AG04449 (cell line): Measurements from ENCODE around the gene MRPL39.

ENCODE experiments used
- CTCF ChIA-PET: fragments of 350-600 bp; formaldehyde crosslinking; extraction: SDS; loops from one replicate; lab custom pipeline; 2021; ENCODE audit warnings: antibody characterized with exemption; lab: Yijun Ruan, JAX
- POLR2A ChIA-PET: fragments of 400-600, 350-600 bp; formaldehyde crosslinking; extraction: SDS; loops from one replicate; lab custom pipeline; 2020; ENCODE audit warnings: antibody characterized with exemption, inconsistent platforms; lab: Yijun Ruan, JAX
- DNase-seq: peaks from one replicate; pipeline ENCODE4 v3.0.0-alpha.2; 2010; ENCODE audit warnings: low read depth, low spot score
- H3K4me3 ChIP-seq: 2 replicates; pipeline ENCODE4 v1.5.1; 2011; ENCODE audit warnings: low read depth, mild to moderate bottlenecking, control low read depth, low read length
- TF ChIP-seq, protein P1 (sequence below): IDR thresholded peaks from one replicate; pipeline ENCODE4 v1.5.1; 2011; ENCODE audit warnings: mild to moderate bottlenecking, moderate library complexity, low read length, control low read depth, inconsistent platforms; ENCODE audit not compliant: insufficient read depth; ENCODE audit errors: missing control alignments

The MRPL39 gene

DNA sequence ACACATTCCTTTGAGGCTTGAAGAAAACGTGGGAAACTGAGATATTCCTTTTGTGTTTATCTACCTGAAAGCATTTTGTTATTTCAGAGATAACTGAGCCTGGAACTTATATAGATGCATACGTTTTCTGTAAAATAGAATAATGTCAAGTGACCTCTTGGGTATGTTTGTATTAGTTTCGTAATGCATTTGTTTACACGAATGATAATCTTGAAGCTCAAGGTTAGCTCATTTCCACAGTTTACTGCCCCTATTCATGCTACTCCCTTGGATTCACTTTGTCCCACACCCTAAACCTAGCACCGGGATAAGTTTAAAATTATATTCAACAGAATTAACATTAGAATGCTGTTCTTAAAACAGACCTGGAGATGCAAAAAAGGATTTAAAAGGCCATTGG is 54.4 kb downstream of the MRPL39 start:
- no peak overlapping the region for H3K4me3 ChIP-seq
- no peak for DNase-seq
- TF ChIP-seq, protein P1, sequence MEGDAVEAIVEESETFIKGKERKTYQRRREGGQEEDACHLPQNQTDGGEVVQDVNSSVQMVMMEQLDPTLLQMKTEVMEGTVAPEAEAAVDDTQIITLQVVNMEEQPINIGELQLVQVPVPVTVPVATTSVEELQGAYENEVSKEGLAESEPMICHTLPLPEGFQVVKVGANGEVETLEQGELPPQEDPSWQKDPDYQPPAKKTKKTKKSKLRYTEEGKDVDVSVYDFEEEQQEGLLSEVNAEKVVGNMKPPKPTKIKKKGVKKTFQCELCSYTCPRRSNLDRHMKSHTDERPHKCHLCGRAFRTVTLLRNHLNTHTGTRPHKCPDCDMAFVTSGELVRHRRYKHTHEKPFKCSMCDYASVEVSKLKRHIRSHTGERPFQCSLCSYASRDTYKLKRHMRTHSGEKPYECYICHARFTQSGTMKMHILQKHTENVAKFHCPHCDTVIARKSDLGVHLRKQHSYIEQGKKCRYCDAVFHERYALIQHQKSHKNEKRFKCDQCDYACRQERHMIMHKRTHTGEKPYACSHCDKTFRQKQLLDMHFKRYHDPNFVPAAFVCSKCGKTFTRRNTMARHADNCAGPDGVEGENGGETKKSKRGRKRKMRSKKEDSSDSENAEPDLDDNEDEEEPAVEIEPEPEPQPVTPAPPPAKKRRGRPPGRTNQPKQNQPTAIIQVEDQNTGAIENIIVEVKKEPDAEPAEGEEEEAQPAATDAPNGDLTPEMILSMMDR: no peak
- CTCF ChIA-PET: interaction anchor here (1.5 kb wide), 1 partner anchor 55 kb away, joined by 3 read pairs; no protein-coding TSS in a partner anchor
- POLR2A ChIA-PET: no interaction called here

DNA sequence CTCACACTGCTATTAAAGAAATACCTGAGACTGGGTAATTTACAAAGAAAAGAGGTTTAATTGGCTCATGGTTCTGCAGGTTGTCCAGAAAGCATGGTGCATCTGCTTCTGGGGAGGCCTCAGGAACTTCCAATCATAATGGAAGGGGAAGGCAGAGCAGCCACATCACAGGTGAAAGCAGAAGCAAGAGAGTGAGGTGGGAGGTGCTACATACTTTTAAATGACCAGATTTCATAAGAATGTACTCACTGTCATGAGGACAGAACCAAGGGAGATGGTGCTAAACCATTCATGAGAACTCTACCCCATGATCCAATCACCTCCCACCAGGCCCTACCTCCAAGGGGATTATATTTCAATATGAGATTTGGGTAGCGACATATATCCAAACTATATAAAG is 55.7 kb downstream of the MRPL39 start:
- CTCF ChIA-PET: no interaction called here

DNA sequence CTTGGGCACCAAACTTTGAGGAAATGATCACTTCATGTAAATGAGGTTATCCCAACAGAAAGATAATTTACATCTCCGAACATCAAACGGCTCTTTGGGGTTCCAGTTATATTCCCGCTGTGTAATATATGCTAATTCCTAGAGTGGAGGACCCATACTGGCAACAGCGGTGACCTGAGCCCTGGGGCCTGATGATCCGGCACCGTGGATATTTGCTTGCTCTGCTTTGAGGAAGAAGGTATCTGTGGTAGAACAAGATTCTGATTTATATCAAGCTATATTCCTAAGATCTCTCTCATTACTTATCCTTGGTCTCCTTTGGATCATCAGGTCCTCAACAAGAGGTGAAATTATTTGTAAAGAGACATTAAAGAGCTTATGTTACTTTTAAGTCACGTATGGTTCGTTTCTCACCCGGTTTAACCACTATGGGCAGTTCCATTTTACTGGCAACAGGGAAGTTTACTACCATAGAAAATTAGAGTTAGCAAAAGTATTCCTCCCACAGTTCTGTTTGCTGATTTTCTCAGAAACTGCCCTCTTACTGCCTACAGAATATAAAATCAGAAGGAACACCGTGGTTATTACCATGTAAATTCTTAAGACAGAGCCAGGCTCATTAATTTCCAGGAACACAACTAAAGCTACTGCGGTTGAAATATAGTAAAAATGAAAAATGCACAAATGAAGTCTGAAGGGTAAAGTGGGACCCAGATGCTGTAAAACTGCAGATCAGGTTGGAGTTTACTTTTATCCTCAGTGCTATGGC is 56.7 kb downstream of the MRPL39 start:
- ChIA-PET CTCF (interaction anchor here (1.0 kb wide), 2 partner anchors 11 to 43 kb away, joined by 3 to 4 read pairs; no protein-coding TSS in a partner anchor), POLR2A (no interaction called here)
- H3K4me3 ChIP-seq: no peak overlapping the region
- TF ChIP-seq, protein P1: no peak
- no peak for DNase-seq

More for the DNA sequence above, 55.7 kb downstream of the MRPL39 start:
- POLR2A ChIA-PET: no interaction called here
- TF ChIP-seq, protein P1: no peak
- no peak overlapping the region for H3K4me3 ChIP-seq
- DNase-seq: no peak

DNA sequence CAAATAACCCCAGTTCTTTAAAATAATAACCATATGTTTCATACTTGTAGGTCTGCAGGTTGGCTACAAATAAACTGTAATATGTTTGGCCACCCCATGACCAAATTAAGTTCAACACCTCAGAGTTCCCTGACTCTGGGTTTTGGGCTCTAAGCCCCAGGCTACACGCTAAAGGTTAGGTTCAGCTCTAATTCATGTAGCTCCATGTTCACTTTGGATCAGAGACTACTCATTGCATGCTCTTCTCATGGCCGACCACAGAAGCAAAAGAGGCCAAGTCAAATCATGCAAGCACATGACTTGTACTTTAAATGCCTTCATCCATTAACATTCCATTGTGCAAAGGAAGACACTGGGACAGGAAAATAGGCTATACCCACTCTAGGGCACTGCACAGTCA is 66.2 kb downstream of the MRPL39 start:
- CTCF ChIA-PET: interaction anchor here (1.1 kb wide), 1 partner anchor 67 kb away, joined by 4 read pairs; no protein-coding TSS in a partner anchor
- no peak for DNase-seq
- H3K4me3 ChIP-seq: no peak overlapping the region
- TF ChIP-seq, protein P1: no peak
- POLR2A ChIA-PET: no interaction called here

DNA sequence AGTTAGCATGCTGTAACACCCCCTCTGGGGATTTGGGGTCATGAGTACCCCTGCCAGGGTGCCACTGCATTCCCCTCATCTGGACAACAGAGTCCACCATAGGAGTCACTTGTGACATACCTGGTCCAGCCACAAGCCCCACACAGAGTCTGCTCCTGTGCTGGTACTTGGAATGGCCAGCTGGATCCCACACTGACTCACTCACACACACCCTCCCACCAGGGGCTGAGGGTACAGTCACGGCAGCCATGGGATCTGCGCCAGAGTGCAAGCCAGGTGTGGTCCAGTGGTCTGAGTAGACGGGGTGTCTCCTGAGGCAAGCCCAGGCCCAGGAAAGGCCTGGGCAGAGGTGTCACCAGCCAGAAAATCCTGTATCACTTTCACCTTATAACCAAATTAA is 67.7 kb downstream of the MRPL39 start:
- POLR2A ChIA-PET: no interaction called here
- no peak overlapping the region for H3K4me3 ChIP-seq
- CTCF ChIA-PET: interaction anchor here (1.1 to 1.6 kb wide), 2 partner anchors 11 to 68 kb away, joined by 4 read pairs; no protein-coding TSS in a partner anchor
- TF ChIP-seq, protein P1: no peak
- no peak for DNase-seq

DNA sequence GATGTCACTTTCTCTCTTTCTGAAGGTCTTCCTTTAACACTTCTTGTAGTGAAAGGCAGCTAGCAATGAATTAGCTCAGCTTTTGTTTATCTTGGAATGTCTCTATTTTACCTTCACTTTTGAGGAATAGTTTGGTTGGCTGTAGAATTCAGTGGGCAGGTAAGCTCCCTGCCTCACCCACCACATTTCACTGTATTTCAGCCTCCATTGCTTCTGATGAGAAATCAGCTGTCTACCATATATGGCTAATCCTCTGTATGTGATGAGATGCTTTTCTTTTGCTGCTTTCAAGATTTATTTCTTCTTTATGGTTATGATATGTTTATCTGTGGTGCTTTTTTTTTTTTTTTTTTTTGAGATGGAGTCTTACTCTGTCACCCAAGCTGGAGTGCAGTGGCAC is 70.1 kb downstream of the MRPL39 start:
- TF ChIP-seq, protein P1: no peak
- ChIA-PET POLR2A (no interaction called here), CTCF (no interaction called here)
- H3K4me3 ChIP-seq: no peak overlapping the region
- DNase-seq: no peak
